Eye (tissue), 1 donor: ENCODE measurements around the gene CNDP2.
A peak's percentile ranks its signal among the peaks of the same experiment; 100 is the strongest.

Experiments
- DNase-seq: peaks from one replicate; pipeline ENCODE4 v3.0.0-alpha.2; 2015

Gene CNDP2

DNA sequence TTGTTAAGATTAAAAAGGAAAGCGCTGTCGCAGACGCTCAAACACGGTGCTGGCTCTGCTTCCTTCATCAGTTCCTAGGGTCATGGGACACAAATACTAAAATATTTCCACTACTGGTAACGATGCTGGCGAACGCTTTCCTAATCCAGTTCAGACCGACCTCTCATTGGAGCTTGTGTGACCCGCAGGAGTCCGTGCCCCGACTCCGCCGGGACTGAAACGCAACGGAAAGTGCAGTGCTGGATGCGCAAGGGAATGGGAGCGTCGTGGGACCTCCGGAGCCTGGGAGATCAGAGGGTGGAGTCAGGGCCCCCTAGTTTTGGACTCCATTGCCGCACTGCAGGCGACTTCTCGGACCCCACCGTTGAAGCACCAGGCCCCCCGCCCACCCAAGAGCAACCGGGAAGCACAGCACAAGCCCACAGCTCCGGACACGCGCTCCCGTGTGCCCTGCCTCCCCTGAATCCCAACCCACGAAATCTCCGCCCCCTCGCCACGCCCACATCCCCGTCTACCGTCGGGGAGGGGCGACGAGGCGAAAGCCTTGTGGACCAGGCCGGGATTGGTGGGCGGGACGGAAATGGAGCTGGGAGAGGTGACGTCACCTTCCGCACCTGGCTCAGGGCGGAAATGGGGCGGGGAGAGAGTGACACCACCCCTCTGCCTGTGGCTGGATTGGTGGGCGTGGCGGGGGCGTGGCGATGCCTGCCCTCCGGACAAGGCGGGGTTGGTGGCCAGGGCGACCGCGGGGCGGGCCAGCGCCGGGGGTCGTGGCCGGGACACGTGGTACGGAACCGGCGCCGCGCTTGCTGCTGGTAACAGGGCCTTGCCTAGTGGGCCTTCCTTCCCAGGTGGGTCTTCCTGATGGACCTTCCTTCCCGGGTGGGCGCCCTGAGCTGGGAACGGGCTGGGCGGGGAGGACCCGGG is at the start of gene CNDP2:
Gene CNDP2 (plus strand): TSS at position 783 of the 927 bp plus-strand sequence. CDS start 3,611 bp downstream, outside the sequence.
- DNase-seq: peak; percentile 100

DNA sequence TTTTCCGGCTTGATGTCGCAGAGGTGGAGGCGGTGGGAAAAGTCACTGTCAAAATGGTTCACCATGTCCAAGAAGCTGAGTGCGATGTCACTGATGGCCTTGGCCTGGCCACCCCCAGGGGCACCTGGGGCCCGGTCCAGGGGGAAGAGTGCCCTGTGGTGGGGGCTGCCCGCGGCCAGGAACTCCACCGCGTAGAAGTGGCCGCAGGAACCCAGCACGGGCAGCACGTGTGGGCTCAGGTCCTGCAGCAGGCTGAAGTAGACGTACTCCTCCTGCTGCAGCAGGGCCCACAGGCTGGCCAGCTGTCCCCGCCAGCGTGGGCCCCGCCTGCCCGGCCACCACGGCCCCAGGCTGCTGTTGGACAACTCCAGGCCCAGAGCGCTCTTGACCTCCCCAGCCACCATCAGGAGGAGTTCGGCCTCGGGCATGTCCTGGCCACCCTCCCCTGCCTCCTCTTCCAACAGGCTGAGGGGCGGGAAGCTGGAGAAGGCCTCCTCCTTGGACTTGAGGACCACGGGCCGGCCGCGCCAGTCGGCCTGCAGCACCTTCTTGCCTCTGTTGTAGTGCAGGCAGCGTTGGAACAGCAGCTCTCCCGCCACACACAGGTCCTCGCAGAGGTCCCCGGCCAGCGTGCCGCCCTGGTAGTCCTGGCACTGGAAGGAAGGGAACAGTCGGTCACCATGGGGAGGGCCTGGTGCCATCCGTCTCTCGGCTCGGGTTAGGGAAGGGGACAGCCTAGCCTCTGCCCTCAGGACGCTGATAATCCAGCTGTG is 49.3 kb upstream of the CNDP2 start:
- DNase-seq: no peak

DNA sequence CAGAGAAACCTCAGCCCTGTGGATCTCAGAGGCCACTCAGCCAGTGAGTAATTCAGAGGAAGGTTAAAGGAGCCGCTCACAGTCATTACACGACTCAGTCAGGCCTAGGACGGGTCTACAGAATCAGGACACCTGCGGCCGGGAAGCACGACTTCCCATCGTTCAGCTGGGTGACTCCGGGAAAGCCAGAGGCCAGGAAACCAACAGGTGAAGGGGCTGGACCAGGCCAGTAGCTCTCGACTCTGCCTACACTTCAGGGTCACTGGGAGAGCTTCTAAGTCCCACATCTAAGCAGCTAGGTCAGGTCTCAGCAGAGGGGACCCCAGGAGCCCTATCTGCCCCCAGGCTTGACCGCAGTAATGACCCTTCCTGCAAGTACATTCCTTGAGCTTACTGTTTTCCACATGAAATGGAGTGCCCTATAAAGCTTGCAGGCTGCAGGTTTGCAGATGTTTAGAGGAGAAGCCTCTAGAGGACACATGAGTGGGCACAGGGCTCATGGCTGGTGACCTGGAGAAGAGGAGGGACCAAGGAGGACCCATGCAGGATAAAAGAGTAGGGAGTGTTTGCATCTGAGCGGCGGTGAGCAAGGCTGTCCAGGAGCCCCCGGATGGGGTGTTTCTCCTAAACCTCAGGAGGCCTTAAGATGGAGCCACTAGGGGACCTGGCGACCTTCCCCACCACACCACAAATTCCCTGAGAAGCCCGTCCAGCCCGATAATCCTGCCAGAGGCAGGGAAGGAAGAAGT is 48.6 kb upstream of the CNDP2 start:
- no peak for DNase-seq

DNA sequence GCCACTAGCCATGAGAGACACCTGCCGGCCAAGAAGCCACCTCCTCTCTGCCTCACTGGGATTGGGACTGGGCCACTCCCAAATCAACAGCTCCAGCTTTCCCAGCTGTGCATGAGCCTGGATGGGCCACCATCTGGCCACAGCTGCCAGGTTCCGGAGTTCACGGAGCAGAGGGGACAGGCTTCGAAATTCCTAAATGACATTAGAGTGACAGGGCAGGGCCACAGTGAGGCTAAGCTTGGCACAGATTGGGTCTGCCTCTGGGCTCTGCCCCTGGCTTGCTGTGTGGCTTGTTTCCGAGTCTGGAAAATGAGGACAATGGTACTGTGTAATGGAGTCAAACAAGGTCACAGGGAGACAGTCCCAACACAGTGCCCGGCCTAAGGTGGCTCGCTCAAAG is 45.5 kb upstream of the CNDP2 start:
- DNase-seq: peak; percentile 35

GRCh38 chr18:74451148-74451547 is 45.0 kb upstream of the CNDP2 start:
- no peak for DNase-seq

DNA sequence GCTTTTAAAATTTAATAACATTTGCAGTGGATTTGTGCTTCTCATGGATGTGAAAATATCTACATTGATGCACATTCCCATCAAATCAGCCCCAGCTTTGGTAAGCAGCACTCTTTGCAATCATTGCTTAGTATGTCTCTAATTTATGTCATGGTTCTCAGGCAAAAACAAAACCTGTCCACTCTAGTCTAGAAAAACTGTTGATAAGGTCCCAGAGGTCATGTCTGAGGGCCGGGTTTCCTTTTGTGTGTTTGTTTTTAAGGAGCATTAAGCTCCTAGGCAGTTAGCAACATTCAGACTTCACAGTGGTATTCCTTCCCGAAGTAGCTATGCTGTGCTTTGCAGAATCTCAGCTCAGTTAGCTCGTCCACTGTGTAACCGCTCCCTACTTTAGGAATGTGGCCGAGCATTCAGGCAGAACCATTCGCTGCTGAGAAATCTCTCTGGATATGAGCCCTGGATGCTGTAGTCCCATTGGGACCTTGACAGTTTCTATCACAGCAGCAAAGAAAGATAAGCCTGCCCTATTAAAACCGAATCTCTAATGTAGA is 43.1 kb upstream of the CNDP2 start:
- peak; percentile 96 for DNase-seq

DNA sequence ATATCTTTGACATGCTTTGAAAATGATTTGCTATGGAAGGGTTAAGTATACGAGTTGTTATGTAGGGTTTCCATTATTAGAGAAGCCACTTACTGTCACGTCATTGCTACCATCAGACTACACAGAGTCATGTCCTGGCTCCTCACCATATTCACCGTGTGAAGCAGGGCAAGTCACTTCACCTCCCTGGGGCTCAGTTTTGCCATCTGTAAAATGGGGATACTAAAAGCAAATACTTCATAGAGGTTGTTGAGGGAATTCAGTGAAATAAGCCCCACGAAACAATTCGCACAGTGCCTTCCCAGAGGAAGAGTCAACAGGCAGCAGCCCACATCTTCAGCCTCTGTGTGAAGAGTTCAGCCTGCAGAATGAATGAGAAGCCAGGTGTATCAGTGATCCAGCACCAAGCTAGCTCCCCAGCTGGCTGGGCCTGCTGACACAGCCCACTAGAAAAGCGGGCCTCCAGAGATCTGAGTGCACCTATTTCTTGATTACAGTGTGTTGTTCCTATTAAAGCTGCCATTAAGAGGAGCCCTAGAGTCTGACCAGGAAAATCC is 42.4 kb upstream of the CNDP2 start:
- no peak for DNase-seq

- peak; percentile 46 for DNase-seq
These were observed 41.8 kb upstream of the CNDP2 start for GRCh38 chr18:74454279-74454751.

- no peak for DNase-seq
These were observed 40.8 kb upstream of the CNDP2 start for GRCh38 chr18:74455386-74455785.

- peak; percentile 68 for DNase-seq
These were observed 40.2 kb upstream of the CNDP2 start for GRCh38 chr18:74456017-74456348.

DNA sequence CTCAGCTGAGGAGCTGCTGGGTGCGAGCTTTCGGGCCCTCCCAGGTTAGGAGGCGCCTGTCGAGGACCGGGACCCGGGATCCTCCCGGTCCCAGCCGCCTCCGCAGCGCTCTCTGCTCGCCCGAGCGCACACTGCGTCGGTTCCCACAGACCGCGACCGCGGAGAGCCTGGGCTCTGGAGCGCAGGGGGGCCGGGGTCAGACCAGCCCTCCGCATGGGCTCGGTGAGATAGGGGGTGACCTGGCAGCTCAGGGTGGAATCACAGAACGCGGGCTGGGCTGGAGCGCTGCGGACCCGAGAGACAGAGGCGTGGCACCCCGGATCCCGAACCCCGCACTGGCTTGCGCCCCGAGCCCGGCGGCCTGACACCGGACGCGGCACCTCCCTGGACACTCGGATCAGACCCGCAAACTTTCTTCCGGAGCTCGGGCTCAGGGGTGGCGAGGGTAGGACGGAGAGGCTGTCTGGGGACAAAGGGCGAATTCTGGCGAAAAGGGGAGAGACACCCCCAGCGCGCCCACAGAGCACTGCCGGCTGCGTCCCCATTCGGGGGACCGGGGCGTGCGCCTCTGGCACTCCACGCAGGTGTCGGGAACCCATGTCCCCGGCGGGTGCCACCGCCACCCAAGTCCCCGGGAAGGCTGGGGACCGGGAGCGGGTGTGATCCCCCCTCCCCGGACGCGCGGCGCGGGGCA is 39.7 kb upstream of the CNDP2 start:
- DNase-seq: peak; percentile 71

DNA sequence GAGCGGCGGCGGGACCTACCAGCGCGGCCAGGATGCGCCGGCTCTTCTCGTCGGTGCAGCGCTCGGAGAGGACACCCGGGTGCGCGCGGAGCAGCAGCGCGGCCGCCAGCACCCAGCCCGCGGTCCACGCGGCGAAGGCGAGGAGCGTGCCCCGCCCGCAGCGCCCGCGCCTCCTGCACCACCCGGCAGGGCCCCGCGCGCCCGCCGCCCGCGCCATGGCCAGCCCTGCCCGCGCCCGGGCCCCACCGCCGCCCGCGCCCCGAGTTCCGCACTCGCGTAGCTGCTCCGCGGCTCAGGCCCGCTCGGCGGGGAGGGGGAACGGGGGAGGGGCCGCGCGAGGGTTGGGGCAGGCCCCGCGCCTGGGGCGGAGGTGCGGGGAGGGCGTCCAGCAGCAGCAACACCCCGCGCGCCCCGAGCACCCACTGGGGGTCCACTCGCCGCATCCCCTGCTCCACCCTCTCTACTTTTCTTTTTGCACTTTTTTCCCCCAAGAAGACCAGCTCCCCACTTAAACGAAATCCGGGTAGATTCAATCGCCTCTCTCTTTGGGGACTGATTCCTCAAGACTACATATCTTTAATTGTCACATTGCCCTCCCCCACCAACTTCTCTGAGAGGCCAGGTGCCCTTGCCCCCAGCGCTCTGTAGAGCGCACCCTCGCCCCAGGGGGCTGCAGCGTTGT is 39.0 kb upstream of the CNDP2 start, which contains the start of gene DIPK1C:
Gene DIPK1C (minus strand): TSS at position 266 of the 682 bp plus-strand sequence. CDS start 49 bp downstream, at position 217.
- peak; percentile 56 for DNase-seq

- peak; percentile 65 for DNase-seq
These were observed 38.3 kb upstream of the CNDP2 start for GRCh38 chr18:74457725-74458421.

GRCh38 chr18:74459889-74460288 is 36.3 kb upstream of the CNDP2 start:
- peak; percentile 62 for DNase-seq

- DNase-seq: no peak
These were observed 35.3 kb upstream of the CNDP2 start for GRCh38 chr18:74460825-74461224.

DNA sequence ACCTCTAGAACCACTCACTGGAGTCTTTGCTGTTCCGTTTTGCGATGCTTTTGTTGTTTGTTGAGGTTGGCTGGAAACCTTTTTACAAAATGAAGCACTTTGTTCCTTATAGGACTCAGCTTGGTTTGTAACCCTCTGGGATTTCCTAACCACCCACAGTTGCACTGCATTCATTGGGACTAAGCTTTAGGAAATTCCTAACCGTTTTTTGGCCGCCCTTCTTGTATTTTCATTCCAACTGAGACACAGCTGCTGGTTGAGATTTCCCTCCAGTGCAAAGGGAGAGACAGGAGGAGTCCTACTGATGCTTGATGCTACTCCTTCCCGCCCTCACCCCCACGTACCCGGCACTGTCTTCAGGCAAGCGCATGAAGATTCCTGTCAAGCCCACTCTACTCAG is 32.9 kb upstream of the CNDP2 start:
- DNase-seq: no peak

GRCh38 chr18:74463983-74464382 is 32.2 kb upstream of the CNDP2 start:
- no peak for DNase-seq

GRCh38 chr18:74465775-74466174 is 30.4 kb upstream of the CNDP2 start:
- DNase-seq: no peak

DNA sequence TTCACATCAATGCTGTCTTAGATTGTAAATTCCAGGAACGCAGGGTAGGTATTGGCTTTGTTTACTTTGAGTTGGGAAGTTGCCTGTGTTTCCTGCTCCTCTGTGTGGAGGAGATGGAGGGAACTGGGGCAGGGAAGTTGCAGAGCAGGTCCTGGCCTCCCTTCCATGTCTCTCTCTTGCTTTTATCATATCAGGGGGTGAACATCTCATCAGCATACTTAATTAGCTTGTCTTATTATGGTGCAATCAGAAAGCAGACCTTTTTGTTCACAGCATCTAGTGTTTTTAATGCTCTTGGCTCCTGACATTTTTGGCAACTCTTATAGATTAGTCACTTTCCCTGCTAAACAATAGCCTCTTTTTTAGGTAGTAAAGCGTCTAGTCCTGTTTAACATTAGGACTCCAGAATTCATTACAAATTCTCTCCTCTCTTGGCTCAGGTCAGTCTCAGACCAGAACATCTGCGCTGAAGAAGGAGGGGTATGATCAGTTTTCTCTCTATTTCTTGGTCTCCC is 27.6 kb upstream of the CNDP2 start:
- DNase-seq: no peak

DNA sequence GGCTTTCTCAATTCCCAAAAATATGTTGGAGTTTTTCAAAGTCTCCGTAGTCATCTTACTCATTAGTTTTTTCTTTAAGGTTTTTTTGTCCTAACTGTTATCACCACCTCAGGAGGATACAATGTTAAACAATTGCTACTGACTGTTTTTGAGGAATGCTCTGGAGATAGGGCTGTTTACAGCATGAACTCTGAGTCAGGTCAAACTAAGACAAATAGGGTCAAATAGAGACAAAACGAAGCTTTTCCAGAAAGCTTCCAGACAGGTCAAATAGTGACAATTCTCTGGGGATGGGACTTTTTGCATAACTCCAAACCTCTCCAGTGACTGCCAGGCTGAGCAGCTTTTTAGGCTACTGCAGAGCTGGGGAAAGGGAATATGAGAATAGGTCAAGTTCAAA is 23.9 kb upstream of the CNDP2 start:
- DNase-seq: no peak
